HL-60 (cell line): ENCODE data around the gene IL20.

Source experiments
- DNase-seq, 2 experiments: peaks; one replicate each; pipeline ENCODE4 v3.0.0-alpha.2; 2010 to 2020; ENCODE audit warnings: low read depth in 1 of 2, low spot score in 1 of 2
- H3K27ac ChIP-seq: fragments of 250-450 bp; sonication (Bioruptor Pico); replicated peaks from 2 replicates; pipeline ENCODE4 v1.5.1; 2020; ENCODE audit warnings: mild to moderate bottlenecking, moderate library complexity
- H3K27me3 ChIP-seq: fragments of 250-450 bp; sonication (Bioruptor Pico); 2 replicates; pipeline ENCODE4 v1.5.1; 2021; ENCODE audit warnings: mild to moderate bottlenecking, moderate library complexity; ENCODE audit not compliant: insufficient read depth, poor library complexity, severe bottlenecking
- H3K4me3 ChIP-seq: replicated peaks from 2 replicates; pipeline ENCODE4 v1.5.1; 2011; ENCODE audit warnings: mild to moderate bottlenecking, control low read depth, low read length; ENCODE audit not compliant: insufficient read depth
- CTCF ChIP-seq: IDR thresholded peaks from one replicate; pipeline ENCODE4 v1.5.1; 2011; ENCODE audit warnings: low read length, control low read depth, inconsistent platforms; ENCODE audit not compliant: insufficient read depth
- GABPA ChIP-seq: IDR thresholded peaks from 2 replicates; pipeline ENCODE4 v1.6.1; 2012; ENCODE audit warnings: low read depth
- POLR2AphosphoS5 ChIP-seq: IDR thresholded peaks from 2 replicates; pipeline ENCODE4 v1.6.1; 2012; ENCODE audit warnings: low read depth
- REST ChIP-seq: IDR thresholded peaks from 2 replicates; pipeline ENCODE4 v1.6.1; 2012; ENCODE audit warnings: low read depth; ENCODE audit not compliant: insufficient replicate concordance
- SPI1 ChIP-seq: IDR thresholded peaks from 2 replicates; pipeline ENCODE4 v1.6.1; 2012; ENCODE audit warnings: low read depth, mild to moderate bottlenecking, borderline replicate concordance

IL20 gene

DNA sequence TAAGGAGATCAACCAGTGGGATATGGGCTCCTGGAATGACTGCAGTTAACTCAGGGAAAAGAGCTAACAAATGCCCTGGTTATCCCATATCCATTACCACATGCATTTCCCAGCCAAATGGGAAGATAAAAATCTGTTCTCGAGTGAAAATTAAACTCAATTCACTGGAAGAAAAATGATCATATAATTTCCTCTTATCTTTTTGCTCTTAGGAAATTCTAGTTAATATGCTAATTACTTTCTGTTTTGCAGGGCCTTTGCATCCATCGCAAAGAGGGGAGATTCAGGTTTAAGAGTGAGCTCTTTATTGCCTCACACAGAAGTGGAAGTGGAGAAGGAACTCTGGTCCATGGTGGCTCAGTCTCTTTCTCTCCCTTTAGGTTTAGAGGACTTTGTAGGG, 28.0 kb downstream of the IL20 start:
- TF ChIP-seq SPI1 (no peak), REST (no peak), CTCF (no peak), POLR2AphosphoS5 (no peak), GABPA (no peak)
- Histone ChIP-seq H3K4me3 (no peak overlapping the region), H3K27ac (no peak overlapping the region), H3K27me3 (peaks cover 6% of the 10 kb centered on the region)
- no peak for DNase-seq

- DNase-seq = no peak
- H3K27ac ChIP-seq = no peak overlapping the region
- no peak for TF ChIP-seq POLR2AphosphoS5
- no peak for TF ChIP-seq GABPA
- TF ChIP-seq CTCF = no peak
- TF ChIP-seq REST = no peak
- TF ChIP-seq SPI1 = no peak
- peaks cover 7% of the 10 kb centered on the region for H3K27me3 ChIP-seq
- H3K4me3 ChIP-seq = no peak overlapping the region
These were observed 29.9 kb downstream of the IL20 start for GRCh38 chr1:206895325-206895724.

- no peak overlapping the region for H3K27ac ChIP-seq
- TF ChIP-seq GABPA (no peak), CTCF (no peak)
- H3K27me3 ChIP-seq = peaks cover 7% of the 10 kb centered on the region
- DNase-seq = no peak
- H3K4me3 ChIP-seq = no peak overlapping the region
These were observed 30.4 kb downstream of the IL20 start for GRCh38 chr1:206895837-206896242.

GRCh38 chr1:206896261-206896660, 30.8 kb downstream of the IL20 start:
- DNase-seq = no peak
- H3K4me3 ChIP-seq = no peak overlapping the region
- no peak overlapping the region for H3K27ac ChIP-seq
- TF ChIP-seq GABPA (no peak), SPI1 (no peak), REST (no peak), POLR2AphosphoS5 (no peak), CTCF (no peak)
- peaks cover 7% of the 10 kb centered on the region for H3K27me3 ChIP-seq
